NCI-H345 (cell line): ENCODE data around the gene FRYL.
"Not testable (repeated sequence)": the region's sequence is repeated elsewhere in the genome, so short reads cannot be mapped to it uniquely, and the experiment has no call there.

ENCODE experiments used
- DNase-seq: peaks from one replicate; lab custom pipeline; 2025; lab: John Stamatoyannopoulos, UW

Gene FRYL

GRCh38 chr4:48785302-48785701, 5.2 kb upstream of the FRYL start:
- no peak for DNase-seq

DNA sequence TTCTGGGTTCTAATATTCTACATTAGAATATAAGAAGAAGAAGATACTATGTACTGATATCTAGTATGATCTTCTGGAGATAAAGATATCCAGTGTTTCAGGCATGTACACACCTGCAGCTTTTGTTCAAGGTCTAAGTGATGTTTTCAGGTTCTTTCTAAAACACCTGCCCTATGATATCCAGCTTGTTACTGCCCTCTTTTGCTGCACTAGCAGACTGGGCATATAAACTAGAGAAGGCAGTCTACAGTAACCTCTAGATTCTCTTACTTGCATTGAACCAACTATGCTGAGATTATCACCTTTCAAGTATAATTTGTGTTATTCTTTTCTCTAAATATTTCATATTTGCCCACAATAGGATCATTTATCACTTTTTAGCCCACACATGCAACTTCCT, 1.9 kb upstream of the FRYL start:
- DNase-seq = no peak

GRCh38 chr4:48780865-48781214, 761 bp upstream of the FRYL start:
- no peak for DNase-seq

GRCh38 chr4:48779095-48779997, 733 bp downstream of the FRYL start:
- no peak for DNase-seq

GRCh38 chr4:48778431-48779094, 1.5 kb downstream of the FRYL start:
- no peak for DNase-seq

GRCh38 chr4:48777739-48778138, 2.3 kb downstream of the FRYL start:
- DNase-seq = no peak

DNA sequence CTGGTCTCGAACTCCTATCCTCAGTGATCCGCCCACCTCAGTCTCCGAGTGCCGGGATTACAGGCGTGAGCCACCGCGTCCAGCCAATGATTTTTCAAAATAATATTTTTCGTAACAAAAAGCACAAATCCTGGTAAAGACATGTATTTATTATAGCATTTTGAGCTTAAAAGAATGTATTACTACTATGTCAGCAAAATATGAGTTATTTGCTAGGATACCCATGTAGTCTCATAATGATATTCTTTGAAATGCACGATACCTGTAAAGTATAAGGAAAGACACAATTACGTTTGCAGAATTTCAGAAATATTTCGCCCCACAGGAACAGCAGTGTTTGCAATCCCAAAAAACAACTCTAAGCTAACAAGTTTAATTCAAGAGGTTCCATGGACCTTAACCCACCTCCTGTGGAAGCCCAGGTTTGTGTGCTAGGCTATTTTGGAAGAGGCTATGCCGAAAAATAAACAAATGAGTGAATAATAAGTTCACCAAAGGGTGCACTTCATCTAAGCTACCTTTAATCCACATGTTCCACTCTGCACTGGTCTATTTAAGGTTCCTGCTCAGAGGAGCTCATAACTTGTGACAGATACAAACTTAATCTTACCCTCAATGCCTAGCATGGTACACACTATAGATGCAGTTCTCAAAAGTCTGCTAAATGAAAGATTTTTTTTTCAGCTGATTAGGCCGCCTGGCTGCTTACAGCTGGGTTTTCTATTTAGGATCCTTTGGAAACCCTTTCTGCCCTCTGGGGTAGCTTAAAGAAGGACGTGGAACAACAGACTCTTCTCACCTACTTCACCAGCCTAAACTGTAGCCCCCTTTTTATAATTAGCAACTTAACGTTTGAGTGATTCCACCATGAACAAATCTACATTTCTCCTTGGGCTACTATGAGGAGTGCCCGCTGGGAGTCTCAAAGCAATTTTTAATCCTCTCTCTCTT, 5.0 kb downstream of the FRYL start:
- no peak for DNase-seq

GRCh38 chr4:48772556-48772955, 7.5 kb downstream of the FRYL start:
- no peak for DNase-seq

DNA sequence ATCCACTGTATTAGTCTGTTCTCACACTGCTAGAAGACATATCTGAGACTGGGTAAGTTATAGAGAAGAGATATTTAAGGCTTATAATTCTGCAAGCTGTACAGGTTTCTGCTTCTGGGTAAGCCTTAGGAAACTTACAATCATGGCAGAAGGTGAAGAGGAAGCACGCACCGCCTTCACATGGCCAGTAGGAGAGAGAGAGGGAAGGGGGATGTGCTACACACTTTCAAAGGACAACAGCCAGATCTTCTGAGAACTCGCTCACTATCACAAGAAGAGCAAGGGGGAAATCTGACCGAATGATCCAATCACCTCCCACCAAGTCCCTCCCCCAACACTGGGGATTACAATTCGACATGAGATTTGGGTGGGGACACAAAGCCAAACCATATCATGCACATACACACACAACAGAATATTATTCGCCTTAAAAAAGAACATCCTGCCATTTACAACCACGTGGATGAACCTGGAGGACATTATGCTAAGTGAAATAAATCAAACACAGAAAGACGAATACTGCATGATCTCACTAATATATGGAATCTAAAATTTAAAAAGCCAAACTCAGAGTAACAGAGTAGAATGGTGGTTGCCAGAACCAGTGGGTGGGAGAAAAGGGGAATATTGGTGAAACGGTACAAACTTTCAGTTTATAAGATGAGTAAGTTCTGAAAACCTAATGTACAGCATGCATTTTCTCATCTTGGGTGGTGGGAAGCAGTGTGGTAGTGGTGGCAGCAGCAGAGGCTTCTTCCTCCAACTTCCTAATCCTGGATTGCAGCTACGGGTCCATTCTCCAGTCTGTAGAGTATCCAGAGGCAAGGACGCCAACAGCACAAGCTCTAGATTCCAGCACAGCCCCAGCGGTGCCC, 12.8 kb downstream of the FRYL start:
- no peak for DNase-seq

GRCh38 chr4:48766131-48766792, 13.8 kb downstream of the FRYL start:
- DNase-seq = no peak

DNA sequence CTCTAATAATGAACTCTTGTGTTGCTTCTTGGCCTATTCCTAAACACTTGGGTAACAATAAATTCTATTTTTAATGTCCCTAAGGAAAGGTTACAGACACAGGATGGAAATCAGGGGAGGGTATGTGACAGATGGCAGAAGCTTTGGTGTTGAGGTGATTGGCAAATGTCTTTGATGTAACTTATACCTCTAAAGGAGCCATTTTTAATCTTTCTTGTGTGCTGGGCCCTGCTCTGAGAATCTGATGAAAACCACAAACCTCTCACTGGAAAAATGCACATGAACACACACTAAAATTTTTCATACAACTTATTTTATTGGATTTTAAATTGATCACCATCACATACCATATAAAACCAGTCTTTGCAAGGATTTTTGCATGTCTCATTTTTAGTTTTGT, 17.7 kb downstream of the FRYL start:
- DNase-seq = no peak

DNA sequence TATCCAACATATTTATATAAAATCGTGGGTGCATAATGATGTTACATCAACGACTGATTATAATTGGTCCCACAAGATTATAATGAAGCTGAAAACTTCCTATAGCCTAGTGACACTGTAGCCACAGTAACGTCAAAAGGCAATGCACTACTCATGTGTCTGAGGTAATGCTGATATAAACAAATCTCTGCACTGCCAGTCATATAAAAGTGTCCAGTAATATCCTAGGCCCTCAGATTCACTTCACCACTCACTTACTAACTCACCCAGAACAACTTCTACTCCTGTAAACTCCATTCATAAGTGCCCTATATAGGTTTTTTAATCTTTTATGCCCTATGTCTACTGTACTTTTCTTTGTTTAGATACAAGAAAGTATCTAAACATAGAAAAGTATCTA, 18.8 kb downstream of the FRYL start:
- DNase-seq = no peak

DNA sequence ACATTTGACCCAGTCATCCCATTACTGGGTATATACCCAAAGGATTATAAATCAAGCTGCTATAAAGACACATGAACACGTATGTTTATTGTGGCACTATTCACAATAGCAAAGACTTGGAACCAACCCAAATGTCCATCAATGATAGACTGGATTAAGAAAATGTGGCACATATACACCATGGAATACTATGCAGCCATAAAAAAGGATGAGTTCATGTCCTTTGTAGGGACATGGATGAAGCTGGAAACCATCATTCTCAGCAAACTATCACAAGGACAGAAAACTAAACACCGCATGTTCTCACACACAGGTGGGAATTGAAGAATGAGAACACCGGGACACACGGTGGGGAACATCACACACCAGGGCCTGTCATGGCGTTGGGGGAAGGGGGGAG, 21.4 kb downstream of the FRYL start:
- not testable (repeated sequence) for DNase-seq

GRCh38 chr4:48756689-48757220, 23.3 kb downstream of the FRYL start:
- DNase-seq = no peak

DNA sequence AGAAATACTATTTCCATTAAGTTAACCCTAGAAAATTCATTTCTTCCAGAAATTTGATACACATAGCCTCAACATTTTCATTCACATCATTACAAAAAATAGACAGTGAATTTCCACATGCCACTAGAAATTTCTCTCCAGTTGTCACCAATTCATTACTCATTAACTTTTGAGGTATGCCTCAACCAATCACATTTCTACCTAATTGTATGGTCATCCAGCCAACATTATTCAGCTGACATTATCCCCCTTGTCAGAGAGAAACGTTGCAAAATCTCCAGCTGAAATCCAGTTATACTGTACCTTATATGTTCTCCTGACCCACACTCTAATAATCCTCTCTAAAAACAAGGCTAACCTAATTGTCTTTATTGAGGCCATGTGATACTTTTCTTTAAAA, 24.8 kb downstream of the FRYL start:
- DNase-seq = no peak

- DNase-seq = no peak
Measured at GRCh38 chr4:48753159-48753558, 26.9 kb downstream of the FRYL start.

GRCh38 chr4:48752726-48753125, 27.4 kb downstream of the FRYL start:
- DNase-seq = no peak

GRCh38 chr4:48752246-48752645, 27.8 kb downstream of the FRYL start:
- DNase-seq = no peak

DNA sequence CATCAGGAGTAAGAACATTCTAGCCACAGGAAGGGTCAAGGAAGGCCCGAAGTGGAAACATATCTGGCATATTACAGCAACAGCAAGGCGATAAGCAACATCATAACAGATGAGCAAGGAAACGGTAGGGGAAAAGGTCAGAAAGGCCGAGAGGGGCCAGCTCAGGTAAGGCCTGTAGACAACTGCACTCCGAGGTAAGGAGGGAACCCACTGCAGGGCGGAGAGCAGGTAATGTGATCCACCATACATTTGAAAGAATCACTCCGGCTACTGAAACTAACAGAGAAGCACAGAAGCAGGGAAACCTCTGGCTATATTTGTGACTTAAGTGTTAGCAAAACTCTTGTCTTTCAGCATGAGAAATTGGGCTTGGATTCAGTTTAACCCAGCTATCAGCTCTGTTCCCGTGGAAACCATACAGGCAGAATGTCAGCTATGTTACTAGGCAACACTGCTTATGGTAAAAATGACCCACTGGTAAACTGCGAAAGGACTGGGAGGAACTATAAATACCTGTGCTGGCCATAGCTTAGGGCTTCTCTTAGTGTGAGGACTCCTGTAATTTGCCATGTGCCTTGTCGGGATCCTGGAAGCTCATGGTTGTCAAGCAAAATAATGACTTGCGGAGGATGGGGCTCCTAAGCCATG, 31.0 kb downstream of the FRYL start:
- DNase-seq = no peak
